ENCODE results near the gene AKR1C4. TPM values are rescaled to one million over a fixed set of nuclear protein-coding genes. Genes with fewer than 3 reads are reported as not detected.
A peak's percentile ranks its signal among the peaks of the same experiment; 100 is the strongest.
"Not testable (repeated sequence)": the region's sequence is repeated elsewhere in the genome, so short reads cannot be mapped to it uniquely, and the experiment has no call there.

AKR1C4 gene
- total RNA-seq, 1 donor from 2014 or later: not detected

- ATAC-seq: not testable (repeated sequence)
Observed at GRCh38 chr10:5209776-5210175, 13.1 kb downstream of the AKR1C4 start.

- not testable (repeated sequence) for ATAC-seq
Observed at GRCh38 chr10:5210261-5210660, 13.6 kb downstream of the AKR1C4 start.

GRCh38 chr10:5211696-5212536 lies 15.3 kb downstream of the AKR1C4 start:
- ATAC-seq: no peak

- ATAC-seq: no peak
Observed at GRCh38 chr10:5216801-5217200, 20.2 kb downstream of the AKR1C4 start.

- no peak for ATAC-seq
Observed at GRCh38 chr10:5219262-5219661, 22.6 kb downstream of the AKR1C4 start.

- ATAC-seq: not testable (repeated sequence)
Observed at GRCh38 chr10:5222942-5223341, 26.3 kb downstream of the AKR1C4 start.

- ATAC-seq: no peak
Observed at GRCh38 chr10:5229019-5229418, 32.4 kb downstream of the AKR1C4 start.

- no peak for ATAC-seq
Observed at GRCh38 chr10:5233324-5233723, 36.7 kb downstream of the AKR1C4 start.

- ATAC-seq: peak; percentile 100
Observed at GRCh38 chr10:5234106-5234860, 37.6 kb downstream of the AKR1C4 start.

GRCh38 chr10:5237541-5237940 lies 40.9 kb downstream of the AKR1C4 start:
- not testable (repeated sequence) for ATAC-seq

GRCh38 chr10:5242585-5242984 lies 45.9 kb downstream of the AKR1C4 start:
- ATAC-seq: no peak

GRCh38 chr10:5243521-5243987 lies 46.9 kb downstream of the AKR1C4 start:
- no peak for ATAC-seq

- ATAC-seq: peak; percentile 73
Observed at GRCh38 chr10:5252177-5253037, 55.8 kb downstream of the AKR1C4 start.

- ATAC-seq: peak; percentile 96
Observed at GRCh38 chr10:5254488-5254887, 57.9 kb downstream of the AKR1C4 start.

- ATAC-seq: not testable (repeated sequence)
Observed at GRCh38 chr10:5257768-5258167, 61.1 kb downstream of the AKR1C4 start.

- ATAC-seq: no peak
Observed at GRCh38 chr10:5259132-5259951, 62.7 kb downstream of the AKR1C4 start.

- no peak for ATAC-seq
Observed at GRCh38 chr10:5259952-5260578, 63.4 kb downstream of the AKR1C4 start.

- ATAC-seq: peak; percentile 85
Observed at GRCh38 chr10:5260828-5261227, 64.2 kb downstream of the AKR1C4 start.

- ATAC-seq: no peak
Observed at GRCh38 chr10:5265139-5265538, 68.5 kb downstream of the AKR1C4 start.

- ATAC-seq: no peak
Observed at GRCh38 chr10:5266351-5266750, 69.7 kb downstream of the AKR1C4 start.

- no peak for ATAC-seq
Observed at GRCh38 chr10:5266804-5267203, 70.2 kb downstream of the AKR1C4 start.
